Stimulated activated CD8-positive, alpha-beta memory T cell treated with anti-CD3 and anti-CD28 coated beads, Interleukin-15, amount 100 ng/mL, for 1 hour (primary cell): ENCODE results near the gene SERPIND1.
"Not testable (repeated sequence)": the region's sequence is repeated elsewhere in the genome, so short reads cannot be mapped to it uniquely, and the experiment has no call there.

Experiments
- DNase-seq: peaks from one replicate; pipeline ENCODE4 v3.0.0-alpha.2; 2020; ENCODE audit warnings: low read depth

The SERPIND1 gene

DNA sequence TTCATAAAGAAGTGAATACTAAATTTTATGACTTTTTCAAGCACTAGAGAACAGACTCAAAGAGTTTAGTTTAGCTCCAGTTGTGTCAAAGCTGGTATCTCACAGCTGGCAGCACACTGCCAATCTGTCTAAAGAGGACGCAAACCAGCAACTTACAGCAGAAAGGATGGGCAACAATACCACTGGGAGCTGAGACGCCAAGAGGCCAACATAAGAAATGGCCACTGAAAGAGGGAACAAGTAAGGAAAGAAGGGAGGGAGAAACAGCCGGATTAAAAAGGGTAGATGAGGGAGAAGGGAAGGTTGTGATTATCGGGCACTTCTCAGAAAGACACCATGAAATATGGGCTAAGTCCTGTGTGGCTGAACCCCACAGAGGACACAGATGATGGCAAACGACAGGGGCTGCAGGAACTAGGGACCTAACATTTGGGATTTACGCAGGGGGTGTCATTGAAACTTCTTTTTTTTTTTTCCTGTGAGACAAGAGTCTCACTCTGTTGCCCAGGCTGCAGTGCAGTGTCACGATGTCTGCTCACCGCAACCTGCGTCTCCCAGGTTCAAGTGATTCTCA lies 41.7 kb downstream of the SERPIND1 start:
- no peak for DNase-seq

GRCh38 chr22:20816559-20816958 lies 42.6 kb downstream of the SERPIND1 start:
- no peak for DNase-seq

DNA sequence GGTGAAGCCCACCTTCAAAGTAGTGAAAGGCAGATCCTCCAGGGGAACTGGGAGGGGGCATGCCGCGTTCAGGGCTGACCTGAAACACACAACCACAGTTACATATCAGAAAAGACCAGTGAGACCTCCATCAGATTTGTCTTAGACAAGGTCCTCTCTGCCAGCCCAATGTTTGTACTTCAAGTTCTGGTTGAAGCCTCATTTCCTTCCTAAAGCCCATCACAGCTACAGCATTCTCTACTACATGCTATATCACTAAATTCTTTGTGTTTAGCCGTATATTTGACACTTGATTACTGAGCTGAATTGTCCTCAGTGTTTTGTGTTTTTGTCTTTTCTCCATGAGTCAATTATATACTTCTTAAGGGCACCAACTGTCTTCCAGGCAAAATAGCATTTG lies 44.6 kb downstream of the SERPIND1 start:
- DNase-seq: no peak

DNA sequence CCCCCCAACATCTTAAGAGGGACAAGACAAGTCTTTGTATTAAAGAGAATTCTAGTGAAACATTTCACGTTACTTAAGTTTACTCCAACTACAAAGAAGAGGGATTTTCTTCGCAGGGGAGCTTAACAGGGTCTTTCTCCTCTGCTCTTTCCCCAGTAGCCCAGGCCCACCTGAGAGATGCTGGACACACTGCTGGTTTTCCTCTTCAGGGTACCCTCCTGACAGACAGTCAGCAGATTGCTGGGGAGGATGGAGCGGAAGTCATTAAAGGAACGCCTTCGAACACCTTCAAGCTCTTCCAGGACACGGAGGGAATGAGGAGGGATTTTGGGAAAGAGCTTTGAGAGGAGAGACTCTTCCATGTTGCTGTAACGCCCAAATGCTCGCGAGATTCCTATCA lies 45.6 kb downstream of the SERPIND1 start:
- DNase-seq: no peak

DNA sequence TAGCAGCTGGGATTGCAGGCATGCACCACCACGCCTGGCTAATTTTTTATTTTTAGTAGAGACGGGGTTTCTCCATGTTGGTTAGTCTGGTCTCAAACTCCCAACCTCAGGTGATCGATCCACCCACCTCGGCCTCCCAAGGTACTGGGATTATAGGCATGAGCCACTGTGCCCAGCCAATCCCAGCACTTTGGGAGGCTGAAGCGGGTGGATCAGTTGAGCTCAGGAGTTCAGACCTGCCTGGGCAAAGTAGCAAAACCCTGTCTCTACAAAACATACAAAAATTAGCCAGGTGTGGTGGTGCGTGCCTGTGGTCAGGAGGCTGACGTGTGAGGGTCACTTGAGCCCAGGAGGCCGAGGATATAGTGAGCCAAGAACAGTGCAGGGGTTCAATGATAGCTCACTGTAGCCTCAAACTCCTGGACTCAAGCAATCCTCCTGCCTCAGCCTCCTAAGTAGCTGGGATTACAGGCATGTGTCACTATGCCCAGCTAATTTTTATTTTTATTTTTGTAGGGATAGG lies 47.9 kb downstream of the SERPIND1 start:
- DNase-seq: not testable (repeated sequence)

DNA sequence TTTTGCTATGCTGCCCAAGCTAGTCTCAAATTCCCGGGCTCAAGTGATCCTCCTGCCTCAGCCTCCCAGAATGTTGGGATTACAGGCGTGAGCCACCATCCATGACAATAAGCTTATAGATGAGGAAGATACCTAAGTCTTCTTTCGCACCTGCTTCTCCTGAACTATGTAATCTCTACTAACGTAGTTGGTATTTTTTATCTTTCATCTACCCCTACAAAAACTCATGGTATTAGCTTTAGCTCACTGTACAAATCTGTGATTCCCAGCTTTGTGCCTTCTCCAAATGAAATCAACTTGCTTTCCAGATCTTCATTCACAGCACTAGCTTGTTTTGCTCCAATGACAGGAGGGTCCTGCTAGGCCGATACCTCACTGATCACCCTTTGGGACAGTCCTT lies 48.3 kb downstream of the SERPIND1 start:
- no peak for DNase-seq

- no peak for DNase-seq
Observed at GRCh38 chr22:20823264-20823663, 49.4 kb downstream of the SERPIND1 start.

GRCh38 chr22:20825216-20825615 lies 51.3 kb downstream of the SERPIND1 start:
- not testable (repeated sequence) for DNase-seq

DNA sequence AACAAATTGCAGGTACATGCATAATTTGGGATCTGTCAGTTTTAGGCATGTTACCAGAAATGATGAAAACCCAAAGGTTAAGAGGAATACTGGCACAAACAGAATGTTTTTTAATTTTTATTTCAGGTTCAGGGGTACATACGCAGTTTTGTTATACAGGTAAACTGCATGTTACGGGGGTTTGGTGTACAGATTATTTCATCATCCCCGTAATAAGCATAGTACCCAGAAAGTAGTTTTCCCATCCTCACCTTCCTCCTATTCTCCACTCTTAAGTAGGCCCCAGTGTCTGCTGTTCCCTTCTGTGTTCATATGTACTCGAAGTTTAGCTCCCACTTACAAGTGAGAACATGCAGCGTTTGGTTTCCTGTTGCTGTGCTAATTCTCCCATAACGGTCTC lies 51.7 kb downstream of the SERPIND1 start:
- no peak for DNase-seq

GRCh38 chr22:20826373-20827152 lies 52.6 kb downstream of the SERPIND1 start:
- DNase-seq: not testable (repeated sequence)

DNA sequence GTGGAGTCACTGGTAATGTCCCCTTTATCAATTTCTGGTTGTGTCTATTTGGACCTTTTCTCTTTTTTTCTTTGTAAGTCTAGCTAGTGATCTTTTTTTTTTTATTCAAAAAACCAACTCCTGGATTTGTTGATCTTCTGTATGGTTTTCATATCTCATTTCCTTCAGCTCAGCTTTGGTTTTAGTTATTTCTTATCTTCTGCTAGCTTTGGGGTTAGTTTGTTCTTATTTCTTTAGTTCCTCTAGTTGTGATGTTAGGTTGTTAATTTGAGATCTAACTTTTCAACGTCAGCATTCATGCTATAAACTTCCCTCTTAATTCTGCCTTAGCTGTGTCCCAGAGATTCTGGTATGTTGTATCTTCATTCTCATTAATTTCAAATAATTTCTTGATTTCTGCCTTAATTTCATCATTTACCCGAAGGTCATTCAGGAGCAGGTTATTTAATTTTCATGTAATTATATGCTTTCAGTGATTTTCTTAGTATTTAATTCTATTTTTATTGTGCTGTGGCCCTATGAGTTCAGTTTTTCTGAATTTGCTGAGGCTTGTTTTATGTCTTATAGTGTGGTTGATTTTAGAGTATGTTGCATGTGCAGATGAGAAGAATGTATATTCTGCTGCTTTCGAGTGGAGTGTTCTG lies 55.7 kb downstream of the SERPIND1 start:
- DNase-seq: no peak

DNA sequence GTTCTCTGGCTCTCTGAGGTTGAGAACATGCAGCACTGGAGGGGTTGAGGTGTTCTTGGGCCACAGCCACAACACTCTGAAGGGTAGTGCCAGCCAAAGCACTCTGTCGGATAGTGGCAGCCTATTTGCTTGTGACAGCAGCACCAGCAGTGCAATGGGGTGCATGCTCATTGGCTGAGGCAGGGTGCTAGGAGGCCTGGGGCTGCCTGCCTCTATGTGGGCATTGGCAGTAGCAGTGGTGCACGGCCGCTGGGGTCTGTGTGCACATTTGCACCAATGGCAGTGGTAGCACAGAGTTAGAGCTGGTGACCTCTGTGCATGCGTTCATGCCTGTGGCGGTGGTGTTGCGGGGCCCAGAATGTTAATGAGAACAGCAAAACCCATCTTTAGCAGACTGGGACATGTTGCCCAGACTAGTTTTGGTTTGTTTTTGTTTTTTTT lies 59.3 kb downstream of the SERPIND1 start:
- no peak for DNase-seq

DNA sequence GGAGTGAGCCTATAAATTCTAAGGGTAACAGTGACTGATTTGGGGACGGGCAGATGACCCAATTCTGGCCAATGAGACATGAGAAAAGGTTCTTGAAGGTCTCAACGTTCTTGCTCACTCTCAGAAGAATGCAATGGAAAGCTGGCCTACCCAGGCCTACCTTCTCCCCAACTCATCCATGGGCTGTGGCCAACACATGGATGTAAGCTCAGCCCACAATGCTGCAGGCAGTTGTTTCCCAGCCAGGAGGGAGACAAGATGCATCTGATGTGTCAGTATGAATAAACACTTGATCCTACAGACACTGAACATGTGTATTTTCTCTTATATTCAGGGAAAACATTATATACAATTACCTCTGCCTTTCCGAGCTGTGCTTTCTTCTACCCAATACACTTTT lies 60.3 kb downstream of the SERPIND1 start:
- DNase-seq: no peak

DNA sequence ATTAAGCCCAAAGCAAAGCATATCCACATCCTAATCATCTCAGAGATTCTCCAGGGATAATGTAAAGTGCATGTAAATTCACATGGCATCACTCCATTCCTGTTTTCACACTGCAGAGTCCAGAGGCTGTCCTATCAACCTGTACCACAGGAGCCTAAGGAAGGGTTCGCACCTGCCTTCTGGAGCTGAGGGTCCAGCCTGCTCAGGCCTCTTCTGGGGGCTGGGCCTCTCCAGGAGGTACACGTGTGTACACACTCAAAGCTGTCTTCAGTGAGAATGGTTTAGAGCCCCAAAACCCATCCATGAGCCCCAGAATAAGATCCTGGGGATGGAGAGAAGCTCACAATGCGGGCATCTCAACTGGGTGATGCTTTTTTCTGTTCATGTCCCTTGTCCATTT lies 60.8 kb downstream of the SERPIND1 start:
- no peak for DNase-seq
